Hepatocyte (in vitro differentiated cells): ENCODE results near the gene PROSER2. TPM values are rescaled to one million over a fixed set of nuclear protein-coding genes. Genes with fewer than 3 reads are reported as not detected.
A peak's percentile ranks its signal among the peaks of the same experiment; 100 is the strongest.

Experiments used
- DNase-seq: peaks from one replicate; pipeline ENCODE4 v3.0.0-alpha.2; 2016; ENCODE audit warnings: low spot score
- H2AFZ ChIP-seq: fragments of 200-600 bp; sonication (generic); 2 replicates; pipeline ENCODE4 v1.6.0; 2016; ENCODE audit warnings: antibody characterized with exemption, mild to moderate bottlenecking
- H3K27ac ChIP-seq: fragments of 200-600 bp; sonication (generic); 2 replicates; pipeline ENCODE4 v1.5.1; 2016; ENCODE audit warnings: mild to moderate bottlenecking
- H3K27me3 ChIP-seq: fragments of 200-600 bp; sonication (generic); 2 replicates; pipeline ENCODE4 v1.6.1; 2016
- H3K36me3 ChIP-seq: fragments of 200-600 bp; sonication (generic); replicated peaks from 2 replicates; pipeline ENCODE4 v1.5.1; 2016; ENCODE audit warnings: low read depth; ENCODE audit not compliant: insufficient read depth
- H3K4me1 ChIP-seq: fragments of 200-600 bp; sonication (generic); 2 replicates; pipeline ENCODE4 v1.5.1; 2016; ENCODE audit warnings: mild to moderate bottlenecking, moderate library complexity; ENCODE audit not compliant: insufficient read depth
- H3K4me2 ChIP-seq: fragments of 200-600 bp; sonication (generic); 2 replicates; pipeline ENCODE4 v1.6.0; 2016
- H3K4me3 ChIP-seq: fragments of 200-600 bp; sonication (generic); 2 replicates; pipeline ENCODE4 v1.5.1; 2016; ENCODE audit warnings: mild to moderate bottlenecking
- H3K79me2 ChIP-seq: fragments of 200-600 bp; sonication (generic); 2 replicates; pipeline ENCODE4 v1.6.0; 2017; ENCODE audit warnings: mild to moderate bottlenecking
- H3K9me2 ChIP-seq: fragments of 200-600 bp; sonication (generic); replicated peaks from 2 replicates; pipeline ENCODE4 v1.6.0; 2017; ENCODE audit warnings: mild to moderate bottlenecking; ENCODE audit not compliant: insufficient read depth
- H3K9me3 ChIP-seq: fragments of 200-600 bp; sonication (generic); 2 replicates; pipeline ENCODE4 v1.5.1; 2016; ENCODE audit warnings: low read depth, mild to moderate bottlenecking
- H4K20me1 ChIP-seq: fragments of 200-600 bp; sonication (generic); 2 replicates; pipeline ENCODE4 v1.6.0; 2016; ENCODE audit warnings: mild to moderate bottlenecking; ENCODE audit not compliant: insufficient read depth, poor library complexity, severe bottlenecking
- EZH2 ChIP-seq: fragments of 200-600 bp; sonication (generic); IDR thresholded peaks from 2 replicates; pipeline ENCODE4 v1.6.1; 2016; ENCODE audit warnings: antibody characterized with exemption, mild to moderate bottlenecking, borderline replicate concordance
- EZH2phosphoT487 ChIP-seq: fragments of 200-600 bp; sonication (generic); IDR thresholded peaks from one replicate; pipeline ENCODE4 v1.6.1; 2018; ENCODE audit warnings: antibody characterized with exemption, mild to moderate bottlenecking, low read depth, moderate library complexity; ENCODE audit not compliant: unreplicated experiment, severe bottlenecking
- WGBS: methylation state at CpG from one replicate; pipeline ENCODE4 v1.1.6; 2016; ENCODE audit warnings: low lambda C conversion rate; ENCODE audit errors: missing lambda C conversion rate; 5-methylcytosine and 5-hydroxymethylcytosine counted together
- polyA plus RNA-seq: library from polyadenylated mRNA; unstranded; fragments of >200 nt; fragmentation: Nextera tagmentation; extraction: Ambion mirVana; gene quantifications from 2 replicates; pipeline ENCODE4 v1.2.1, GENCODE V29; 2016
- total RNA-seq: library from RNA; depleted of rRNA; stranded (reverse); fragments of >200 nt; gene quantifications from 2 replicates; pipeline ENCODE4 v1.2.3, GENCODE V29; 2014
- TF ChIP-seq, protein P1 (sequence below): fragments of 200-600 bp; sonication (generic); IDR thresholded peaks from 2 replicates; pipeline ENCODE4 v1.5.1; 2016; ENCODE audit warnings: antibody characterized with exemption, mild to moderate bottlenecking; ENCODE audit not compliant: poor library complexity

The PROSER2 gene
- total and polyA plus RNA-seq, 2 experiments from 2014 or later: 13.3 to 39.9 TPM

GRCh38 chr10:11880151-11881029 is 57.2 kb downstream of the PROSER2 start:
- no peaks in the 10 kb centered on the region for H3K27me3 ChIP-seq
- TF ChIP-seq EZH2phosphoT487 (no peak), EZH2 (no peak)
- TF ChIP-seq, protein P1, sequence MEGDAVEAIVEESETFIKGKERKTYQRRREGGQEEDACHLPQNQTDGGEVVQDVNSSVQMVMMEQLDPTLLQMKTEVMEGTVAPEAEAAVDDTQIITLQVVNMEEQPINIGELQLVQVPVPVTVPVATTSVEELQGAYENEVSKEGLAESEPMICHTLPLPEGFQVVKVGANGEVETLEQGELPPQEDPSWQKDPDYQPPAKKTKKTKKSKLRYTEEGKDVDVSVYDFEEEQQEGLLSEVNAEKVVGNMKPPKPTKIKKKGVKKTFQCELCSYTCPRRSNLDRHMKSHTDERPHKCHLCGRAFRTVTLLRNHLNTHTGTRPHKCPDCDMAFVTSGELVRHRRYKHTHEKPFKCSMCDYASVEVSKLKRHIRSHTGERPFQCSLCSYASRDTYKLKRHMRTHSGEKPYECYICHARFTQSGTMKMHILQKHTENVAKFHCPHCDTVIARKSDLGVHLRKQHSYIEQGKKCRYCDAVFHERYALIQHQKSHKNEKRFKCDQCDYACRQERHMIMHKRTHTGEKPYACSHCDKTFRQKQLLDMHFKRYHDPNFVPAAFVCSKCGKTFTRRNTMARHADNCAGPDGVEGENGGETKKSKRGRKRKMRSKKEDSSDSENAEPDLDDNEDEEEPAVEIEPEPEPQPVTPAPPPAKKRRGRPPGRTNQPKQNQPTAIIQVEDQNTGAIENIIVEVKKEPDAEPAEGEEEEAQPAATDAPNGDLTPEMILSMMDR: no peak
- no peaks in the 10 kb centered on the region for H3K9me3 ChIP-seq
- no peak overlapping the region for H3K4me3 ChIP-seq
- no peak overlapping the region for H3K27ac ChIP-seq
- H3K36me3 ChIP-seq: no peaks in the 10 kb centered on the region
- H3K4me1 ChIP-seq: peaks cover 21% of the 10 kb centered on the region
- H3K4me2 ChIP-seq: no peak overlapping the region
- WGBS: 86% methylated on average over 30 of the region's 32 CpGs
- H3K79me2 ChIP-seq: no peaks in the 10 kb centered on the region
- no peak overlapping the region for H2AFZ ChIP-seq
- no peak for DNase-seq
- no peaks in the 10 kb centered on the region for H3K9me2 ChIP-seq
- H4K20me1 ChIP-seq: no peaks in the 10 kb centered on the region

GRCh38 chr10:11881030-11881476 is 57.9 kb downstream of the PROSER2 start:
- Histone ChIP-seq H3K79me2 (no peaks in the 10 kb centered on the region), H4K20me1 (no peaks in the 10 kb centered on the region), H3K27ac (peak overlapping the region; percentile 85), H2AFZ (no peak overlapping the region), H3K4me2 (no peak overlapping the region), H3K27me3 (no peaks in the 10 kb centered on the region), H3K36me3 (no peaks in the 10 kb centered on the region), H3K4me1 (peaks cover 17% of the 10 kb centered on the region), H3K9me3 (no peaks in the 10 kb centered on the region), H3K9me2 (no peaks in the 10 kb centered on the region), H3K4me3 (no peak overlapping the region)
- WGBS: 87% methylated on average over 11 of the region's 11 CpGs
- DNase-seq: no peak
- TF ChIP-seq EZH2phosphoT487: no peak
- TF ChIP-seq, protein P1: no peak
- no peak for TF ChIP-seq EZH2

GRCh38 chr10:11881477-11882417 is 58.6 kb downstream of the PROSER2 start:
- Histone ChIP-seq H3K36me3 (no peaks in the 10 kb centered on the region), H3K9me2 (no peaks in the 10 kb centered on the region), H3K79me2 (no peaks in the 10 kb centered on the region), H3K9me3 (no peaks in the 10 kb centered on the region), H3K27me3 (no peaks in the 10 kb centered on the region), H3K4me1 (peaks cover 10% of the 10 kb centered on the region), H3K4me3 (no peak overlapping the region), H3K27ac (peak overlapping the region; percentile 85), H2AFZ (no peak overlapping the region), H3K4me2 (no peak overlapping the region), H4K20me1 (no peaks in the 10 kb centered on the region)
- DNase-seq: peak; percentile 66
- WGBS: 87% methylated on average over 20 of the region's 21 CpGs
- TF ChIP-seq, protein P1: peak; percentile 6
- TF ChIP-seq EZH2phosphoT487: no peak
- TF ChIP-seq EZH2: no peak
